Endothelial cell of umbilical vein (primary cell): ENCODE results near the gene TEX53.

Experiments
- JUN ChIP-seq: IDR thresholded peaks from 2 replicates; pipeline ENCODE4 v1.6.1; 2011; ENCODE audit warnings: borderline replicate concordance, low read depth; ENCODE audit not compliant: insufficient read length, insufficient read depth
- POLR2A ChIP-seq: IDR thresholded peaks from 2 replicates; pipeline ENCODE4 v1.6.1; 2012; ENCODE audit warnings: low read depth, mild to moderate bottlenecking, control low read depth, low read length
- TF ChIP-seq, protein P1 (sequence below), 2 donors: IDR thresholded peaks; 1 replicate in 1 of 2; 2 replicates in 1 of 2; pipeline ENCODE4 v1.5.1; 2011; ENCODE audit warnings: low read length in 2 of 2, mild to moderate bottlenecking in 2 of 2, moderate library complexity in 2 of 2, control low read depth in 1 of 2, inconsistent platforms in 1 of 2, low read depth in 1 of 2; ENCODE audit not compliant: insufficient read depth in 1 of 2; ENCODE audit errors: extremely low read depth in 1 of 2
- TF ChIP-seq, protein P2 (sequence below): IDR thresholded peaks from 2 replicates; pipeline ENCODE4 v1.6.1; 2011; ENCODE audit not compliant: insufficient read depth, insufficient read length

DNA sequence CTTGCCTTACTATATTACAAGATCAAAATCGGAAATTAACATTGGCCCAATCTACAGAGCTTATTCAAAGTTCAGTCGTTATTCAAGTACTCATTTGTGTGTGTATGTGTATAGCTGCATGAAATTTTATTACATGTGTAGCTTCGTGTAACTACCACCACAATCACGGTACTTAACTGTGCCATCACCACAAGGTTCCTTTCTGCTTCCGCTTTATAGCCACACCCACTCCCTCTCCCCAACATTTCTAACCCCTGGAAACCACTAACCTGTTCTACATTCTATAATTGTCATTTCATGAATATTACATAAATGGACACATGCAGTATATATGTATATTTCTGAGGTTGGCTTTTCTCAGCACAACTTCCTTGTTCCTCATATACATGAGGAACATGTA is 28.3 kb upstream of the TEX53 start:
- TF ChIP-seq, protein P1, sequence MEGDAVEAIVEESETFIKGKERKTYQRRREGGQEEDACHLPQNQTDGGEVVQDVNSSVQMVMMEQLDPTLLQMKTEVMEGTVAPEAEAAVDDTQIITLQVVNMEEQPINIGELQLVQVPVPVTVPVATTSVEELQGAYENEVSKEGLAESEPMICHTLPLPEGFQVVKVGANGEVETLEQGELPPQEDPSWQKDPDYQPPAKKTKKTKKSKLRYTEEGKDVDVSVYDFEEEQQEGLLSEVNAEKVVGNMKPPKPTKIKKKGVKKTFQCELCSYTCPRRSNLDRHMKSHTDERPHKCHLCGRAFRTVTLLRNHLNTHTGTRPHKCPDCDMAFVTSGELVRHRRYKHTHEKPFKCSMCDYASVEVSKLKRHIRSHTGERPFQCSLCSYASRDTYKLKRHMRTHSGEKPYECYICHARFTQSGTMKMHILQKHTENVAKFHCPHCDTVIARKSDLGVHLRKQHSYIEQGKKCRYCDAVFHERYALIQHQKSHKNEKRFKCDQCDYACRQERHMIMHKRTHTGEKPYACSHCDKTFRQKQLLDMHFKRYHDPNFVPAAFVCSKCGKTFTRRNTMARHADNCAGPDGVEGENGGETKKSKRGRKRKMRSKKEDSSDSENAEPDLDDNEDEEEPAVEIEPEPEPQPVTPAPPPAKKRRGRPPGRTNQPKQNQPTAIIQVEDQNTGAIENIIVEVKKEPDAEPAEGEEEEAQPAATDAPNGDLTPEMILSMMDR (IDR thresholded peaks at IDR 0.05; ENCODE audit: extremely low read depth in 1 of 2, insufficient read depth in 1 of 2, low read depth in 1 of 2, low read length in 2 of 2): no peak
- TF ChIP-seq JUN (no peak), POLR2A (no peak)
- TF ChIP-seq, protein P2, sequence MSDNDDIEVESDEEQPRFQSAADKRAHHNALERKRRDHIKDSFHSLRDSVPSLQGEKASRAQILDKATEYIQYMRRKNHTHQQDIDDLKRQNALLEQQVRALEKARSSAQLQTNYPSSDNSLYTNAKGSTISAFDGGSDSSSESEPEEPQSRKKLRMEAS: no peak
